HEK293 (cell line): Measurements from ENCODE around the gene CDK4.

Experiments
- AEBP2 ChIP-seq: fragments of 450-650 bp; formaldehyde crosslinking; IDR thresholded peaks from 2 replicates; pipeline ENCODE4 v1.5.1; 2016; ENCODE audit warnings: missing biosample characterization, missing genetic modification characterization, borderline replicate concordance
- BCL6B ChIP-seq: fragments of 450-650 bp; formaldehyde crosslinking; IDR thresholded peaks from 2 replicates; pipeline ENCODE4 v1.5.1; 2017; ENCODE audit warnings: missing biosample characterization, missing genetic modification characterization
- GFI1B ChIP-seq: fragments of 450-650 bp; formaldehyde crosslinking; IDR thresholded peaks from 2 replicates; pipeline ENCODE4 v1.5.1; 2016; ENCODE audit warnings: missing biosample characterization, missing genetic modification characterization
- HOXA7 ChIP-seq: sonication (generic); formaldehyde crosslinking; IDR thresholded peaks from 2 replicates; pipeline ENCODE4 v1.8.1; 2022; ENCODE audit warnings: missing genetic modification reagents, borderline replicate concordance
- HOXC10 ChIP-seq: sonication (generic); formaldehyde crosslinking; IDR thresholded peaks from 2 replicates; pipeline ENCODE4 v1.8.1; 2023; ENCODE audit warnings: mild to moderate bottlenecking, missing genetic modification reagents
- KLF1 ChIP-seq: fragments of 450-650 bp; formaldehyde crosslinking; IDR thresholded peaks from 2 replicates; pipeline ENCODE4 v1.5.1; 2016; ENCODE audit warnings: missing biosample characterization, missing genetic modification characterization
- OVOL3 ChIP-seq: fragments of 450-650 bp; formaldehyde crosslinking; IDR thresholded peaks from 2 replicates; pipeline ENCODE4 v1.5.1; 2016; ENCODE audit warnings: missing biosample characterization, missing genetic modification characterization
- PRDM1 ChIP-seq: fragments of 450-650 bp; formaldehyde crosslinking; IDR thresholded peaks from 2 replicates; pipeline ENCODE4; 2016; ENCODE audit warnings: missing biosample characterization, missing genetic modification characterization
- REPIN1 ChIP-seq: fragments of 450-650 bp; formaldehyde crosslinking; IDR thresholded peaks from 2 replicates; pipeline ENCODE4 v1.5.1; 2017; ENCODE audit warnings: missing biosample characterization, missing genetic modification characterization, low read depth
- SCRT1 ChIP-seq: fragments of 450-650 bp; formaldehyde crosslinking; IDR thresholded peaks from 2 replicates; pipeline ENCODE4 v1.5.1; 2016; ENCODE audit warnings: missing biosample characterization, missing genetic modification characterization, borderline replicate concordance
- WT1 ChIP-seq: fragments of 450-650 bp; formaldehyde crosslinking; IDR thresholded peaks from 2 replicates; pipeline ENCODE4 v1.5.1; 2016; ENCODE audit warnings: missing biosample characterization, missing genetic modification characterization
- ZBTB1 ChIP-seq: fragments of 450-650 bp; formaldehyde crosslinking; IDR thresholded peaks from 2 replicates; pipeline ENCODE4 v1.5.1; 2016; ENCODE audit warnings: missing biosample characterization, missing genetic modification characterization
- ZBTB7A ChIP-seq: fragments of 450-650 bp; formaldehyde crosslinking; IDR thresholded peaks from 2 replicates; pipeline ENCODE4 v1.5.1; 2016; ENCODE audit warnings: low read depth, missing biosample characterization, missing genetic modification characterization
- ZBTB8A ChIP-seq: fragments of 450-650 bp; formaldehyde crosslinking; IDR thresholded peaks from 2 replicates; pipeline ENCODE4 v1.5.1; 2016; ENCODE audit warnings: missing biosample characterization, missing genetic modification characterization
- ZFP41 ChIP-seq: fragments of 450-650 bp; formaldehyde crosslinking; IDR thresholded peaks from 2 replicates; pipeline ENCODE4 v1.5.1; 2016; ENCODE audit warnings: missing biosample characterization, missing genetic modification characterization, borderline replicate concordance
- ZNF132 ChIP-seq: fragments of 450-650 bp; formaldehyde crosslinking; IDR thresholded peaks from 2 replicates; pipeline ENCODE4 v1.5.1; 2017; ENCODE audit warnings: missing biosample characterization, missing genetic modification characterization, borderline replicate concordance
- ZNF174 ChIP-seq: fragments of 450-650 bp; formaldehyde crosslinking; IDR thresholded peaks from 2 replicates; pipeline ENCODE4 v1.5.0; 2017; ENCODE audit warnings: missing biosample characterization, mild to moderate bottlenecking, missing genetic modification characterization
- ZNF202 ChIP-seq: fragments of 450-650 bp; formaldehyde crosslinking; IDR thresholded peaks from 2 replicates; pipeline ENCODE4 v1.5.1; 2016; ENCODE audit warnings: missing biosample characterization, missing genetic modification characterization, borderline replicate concordance
- ZNF311 ChIP-seq: fragments of 450-650 bp; formaldehyde crosslinking; IDR thresholded peaks from 2 replicates; pipeline ENCODE4 v1.5.1; 2017; ENCODE audit warnings: missing biosample characterization, missing genetic modification characterization, borderline replicate concordance
- ZNF341 ChIP-seq: fragments of 450-650 bp; formaldehyde crosslinking; IDR thresholded peaks from 2 replicates; pipeline ENCODE4; 2016; ENCODE audit warnings: low read depth, missing biosample characterization, missing genetic modification characterization
- ZNF362 ChIP-seq: fragments of 450-650 bp; formaldehyde crosslinking; IDR thresholded peaks from 2 replicates; pipeline ENCODE4 v1.5.1; 2016; ENCODE audit warnings: missing biosample characterization, missing genetic modification characterization
- ZNF37A ChIP-seq: fragments of 450-650 bp; IDR thresholded peaks from 2 replicates; pipeline ENCODE4 v1.5.1; 2018; ENCODE audit warnings: missing biosample characterization, missing genetic modification characterization
- ZNF423 ChIP-seq: fragments of 450-650 bp; formaldehyde crosslinking; IDR thresholded peaks from 2 replicates; pipeline ENCODE4 v1.5.1; 2016; ENCODE audit warnings: missing biosample characterization, missing genetic modification characterization
- ZNF48 ChIP-seq: fragments of 450-650 bp; formaldehyde crosslinking; IDR thresholded peaks from 2 replicates; pipeline ENCODE4 v1.5.1; 2016; ENCODE audit warnings: missing biosample characterization, missing genetic modification characterization
- ZNF501 ChIP-seq: fragments of 450-650 bp; formaldehyde crosslinking; IDR thresholded peaks from 2 replicates; pipeline ENCODE4 v1.5.1; 2016; ENCODE audit warnings: missing biosample characterization, missing genetic modification characterization
- ZNF549 ChIP-seq: fragments of 450-650 bp; IDR thresholded peaks from 2 replicates; pipeline ENCODE4 v1.5.1; 2018; ENCODE audit warnings: missing biosample characterization, missing genetic modification characterization, mild to moderate bottlenecking, inconsistent platforms, moderate library complexity
- ZNF610 ChIP-seq: fragments of 450-650 bp; formaldehyde crosslinking; IDR thresholded peaks from 2 replicates; pipeline ENCODE4 v1.5.1; 2016; ENCODE audit warnings: missing biosample characterization, missing genetic modification characterization, borderline replicate concordance
- ZNF624 ChIP-seq: fragments of 450-650 bp; formaldehyde crosslinking; IDR thresholded peaks from 2 replicates; pipeline ENCODE4 v1.5.1; 2017; ENCODE audit warnings: missing biosample characterization, missing genetic modification characterization
- ZNF677 ChIP-seq: fragments of 450-650 bp; IDR thresholded peaks from 2 replicates; pipeline ENCODE4 v1.5.0; 2018; ENCODE audit warnings: missing biosample characterization, mild to moderate bottlenecking, missing genetic modification characterization, moderate library complexity
- ZNF777 ChIP-seq: fragments of 450-650 bp; formaldehyde crosslinking; IDR thresholded peaks from 2 replicates; pipeline ENCODE4 v1.5.1; 2017; ENCODE audit warnings: missing biosample characterization, missing genetic modification characterization, borderline replicate concordance
- ZNF843 ChIP-seq: fragments of 450-650 bp; formaldehyde crosslinking; IDR thresholded peaks from 2 replicates; pipeline ENCODE4 v1.5.1; 2016; ENCODE audit warnings: missing biosample characterization, missing genetic modification characterization
- TF ChIP-seq, protein P1 (sequence below): fragments of 450-650 bp; formaldehyde crosslinking; IDR thresholded peaks from 2 replicates; pipeline ENCODE4 v1.5.1; 2017; ENCODE audit warnings: missing biosample characterization, missing genetic modification characterization
- TF ChIP-seq, protein P2 (sequence below): fragments of 450-650 bp; formaldehyde crosslinking; IDR thresholded peaks from 2 replicates; pipeline ENCODE4 v1.5.1; 2016; ENCODE audit warnings: missing biosample characterization, missing genetic modification characterization

CDK4 gene

DNA sequence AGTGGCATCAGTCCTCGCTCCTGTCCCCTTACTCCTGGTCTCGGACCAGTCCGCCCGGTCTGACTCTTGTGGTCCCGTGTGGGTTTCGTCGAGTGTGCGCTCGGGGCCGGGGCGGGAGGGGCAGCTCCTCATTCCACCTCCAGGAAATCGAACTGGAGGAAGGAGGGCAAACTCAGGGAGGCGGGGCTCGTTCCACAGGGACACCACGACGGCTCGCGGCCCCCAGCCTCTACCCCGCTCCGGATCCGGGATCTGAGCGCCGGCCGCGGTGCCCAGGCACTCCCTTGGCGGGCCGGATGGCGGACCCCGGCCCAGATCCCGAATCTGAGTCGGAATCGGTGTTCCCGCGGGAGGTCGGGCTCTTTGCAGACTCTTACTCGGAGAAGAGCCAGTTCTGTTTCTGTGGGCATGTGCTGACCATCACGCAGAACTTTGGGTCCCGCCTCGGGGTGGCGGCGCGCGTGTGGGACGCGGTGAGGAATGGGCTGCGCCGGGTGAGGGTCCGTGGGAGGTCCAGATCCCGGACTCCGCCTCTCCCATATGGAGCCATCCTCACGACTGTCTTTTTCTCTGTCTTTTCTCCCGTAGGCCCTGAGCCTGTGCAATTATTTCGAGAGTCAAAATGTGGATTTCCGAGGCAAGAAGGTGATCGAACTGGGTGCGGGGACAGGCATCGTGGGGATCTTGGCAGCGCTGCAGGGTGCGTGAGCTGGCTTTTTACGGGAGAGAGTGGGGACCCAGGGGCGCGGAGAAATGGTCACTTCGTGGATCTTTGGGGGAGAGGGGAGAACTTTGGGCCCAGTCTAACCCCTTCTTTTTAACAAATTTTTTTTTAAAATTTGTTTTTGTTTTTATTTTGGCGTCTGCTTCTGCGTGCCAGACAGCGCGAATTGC, 20.6 kb upstream of the CDK4 start, which contains the start of gene EEF1AKMT3 (continued):
- TF ChIP-seq ZNF48 (tag by site-specific recombination) (no peak), GFI1B (tag by site-specific recombination) (no peak), ZNF677 (tag by site-specific recombination) (no peak), ZNF624 (tag by site-specific recombination) (no peak), REPIN1 (tag by site-specific recombination) (no peak), PRDM1 (no peak), ZNF174 (tag by site-specific recombination) (no peak), ZNF549 (tag by site-specific recombination) (no peak), ZNF132 (no peak), WT1 (tag by site-specific recombination) (no peak; the same call in 1 of the 2 replicates), ZNF423 (tag by site-specific recombination) (peak; percentile 2; the same call in 1 of the 2 replicates), HOXA7 (CRISPR knock-in tag) (no peak), ZNF37A (tag by site-specific recombination) (no peak), ZNF362 (tag by site-specific recombination) (no peak), ZBTB7A (no peak), ZNF202 (tag by site-specific recombination) (no peak), HOXC10 (no peak), ZNF843 (no peak), AEBP2 (no peak), OVOL3 (tag by site-specific recombination) (no peak), ZFP41 (tag by site-specific recombination) (no peak), ZNF341 (tag by site-specific recombination) (peak; percentile 52; the same call in 1 of the 2 replicates), ZBTB8A (tag by site-specific recombination) (peak; percentile 52; the same call in 1 of the 2 replicates), KLF1 (tag by site-specific recombination) (no peak; the same call in 1 of the 2 replicates), ZNF777 (tag by site-specific recombination) (peak; percentile 85), BCL6B (tag by site-specific recombination) (no peak), ZBTB1 (no peak), ZNF501 (no peak), SCRT1 (tag by site-specific recombination) (no peak), ZNF610 (tag by site-specific recombination) (no peak), ZNF311 (tag by site-specific recombination) (no peak)
- TF ChIP-seq, protein P1, sequence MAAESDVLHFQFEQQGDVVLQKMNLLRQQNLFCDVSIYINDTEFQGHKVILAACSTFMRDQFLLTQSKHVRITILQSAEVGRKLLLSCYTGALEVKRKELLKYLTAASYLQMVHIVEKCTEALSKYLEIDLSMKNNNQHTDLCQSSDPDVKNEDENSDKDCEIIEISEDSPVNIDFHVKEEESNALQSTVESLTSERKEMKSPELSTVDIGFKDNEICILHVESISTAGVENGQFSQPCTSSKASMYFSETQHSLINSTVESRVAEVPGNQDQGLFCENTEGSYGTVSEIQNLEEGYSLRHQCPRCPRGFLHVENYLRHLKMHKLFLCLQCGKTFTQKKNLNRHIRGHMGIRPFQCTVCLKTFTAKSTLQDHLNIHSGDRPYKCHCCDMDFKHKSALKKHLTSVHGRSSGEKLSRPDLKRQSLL = no peak
- TF ChIP-seq, protein P2, sequence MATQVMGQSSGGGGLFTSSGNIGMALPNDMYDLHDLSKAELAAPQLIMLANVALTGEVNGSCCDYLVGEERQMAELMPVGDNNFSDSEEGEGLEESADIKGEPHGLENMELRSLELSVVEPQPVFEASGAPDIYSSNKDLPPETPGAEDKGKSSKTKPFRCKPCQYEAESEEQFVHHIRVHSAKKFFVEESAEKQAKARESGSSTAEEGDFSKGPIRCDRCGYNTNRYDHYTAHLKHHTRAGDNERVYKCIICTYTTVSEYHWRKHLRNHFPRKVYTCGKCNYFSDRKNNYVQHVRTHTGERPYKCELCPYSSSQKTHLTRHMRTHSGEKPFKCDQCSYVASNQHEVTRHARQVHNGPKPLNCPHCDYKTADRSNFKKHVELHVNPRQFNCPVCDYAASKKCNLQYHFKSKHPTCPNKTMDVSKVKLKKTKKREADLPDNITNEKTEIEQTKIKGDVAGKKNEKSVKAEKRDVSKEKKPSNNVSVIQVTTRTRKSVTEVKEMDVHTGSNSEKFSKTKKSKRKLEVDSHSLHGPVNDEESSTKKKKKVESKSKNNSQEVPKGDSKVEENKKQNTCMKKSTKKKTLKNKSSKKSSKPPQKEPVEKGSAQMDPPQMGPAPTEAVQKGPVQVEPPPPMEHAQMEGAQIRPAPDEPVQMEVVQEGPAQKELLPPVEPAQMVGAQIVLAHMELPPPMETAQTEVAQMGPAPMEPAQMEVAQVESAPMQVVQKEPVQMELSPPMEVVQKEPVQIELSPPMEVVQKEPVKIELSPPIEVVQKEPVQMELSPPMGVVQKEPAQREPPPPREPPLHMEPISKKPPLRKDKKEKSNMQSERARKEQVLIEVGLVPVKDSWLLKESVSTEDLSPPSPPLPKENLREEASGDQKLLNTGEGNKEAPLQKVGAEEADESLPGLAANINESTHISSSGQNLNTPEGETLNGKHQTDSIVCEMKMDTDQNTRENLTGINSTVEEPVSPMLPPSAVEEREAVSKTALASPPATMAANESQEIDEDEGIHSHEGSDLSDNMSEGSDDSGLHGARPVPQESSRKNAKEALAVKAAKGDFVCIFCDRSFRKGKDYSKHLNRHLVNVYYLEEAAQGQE (tag by site-specific recombination) = no peak
